HG03064 (cell line): Measurements from ENCODE around the gene PADI3.
"Not testable (repeated sequence)": the region's sequence is repeated elsewhere in the genome, so short reads cannot be mapped to it uniquely, and the experiment has no call there.

ENCODE experiments used
- ATAC-seq: cut with Tn5 transposase; IDR thresholded peaks from one replicate; pipeline ENCODE4 v1.9.1; 2021; ENCODE audit warnings: low read depth; ENCODE audit not compliant: unreplicated experiment

The PADI3 gene

GRCh38 chr1:17239420-17239819 is 9.5 kb upstream of the PADI3 start:
- no peak for ATAC-seq

- not testable (repeated sequence) for ATAC-seq
Measured at GRCh38 chr1:17241011-17241779, 7.7 kb upstream of the PADI3 start.

DNA sequence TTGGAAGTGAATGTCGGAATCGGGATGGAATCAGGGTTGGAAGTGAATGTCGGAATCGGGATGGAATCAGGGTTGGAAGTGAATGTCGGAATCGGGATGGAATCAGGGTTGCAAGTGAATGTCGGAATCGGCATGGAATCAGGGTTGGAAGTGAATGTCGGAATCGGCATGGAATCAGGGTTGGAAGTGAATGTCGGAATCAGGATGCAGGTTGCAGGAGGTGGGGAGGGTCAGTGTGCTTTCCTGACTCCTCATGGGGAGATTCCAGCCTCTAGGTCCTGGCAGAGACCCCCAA is 7.2 kb upstream of the PADI3 start:
- not testable (repeated sequence) for ATAC-seq

DNA sequence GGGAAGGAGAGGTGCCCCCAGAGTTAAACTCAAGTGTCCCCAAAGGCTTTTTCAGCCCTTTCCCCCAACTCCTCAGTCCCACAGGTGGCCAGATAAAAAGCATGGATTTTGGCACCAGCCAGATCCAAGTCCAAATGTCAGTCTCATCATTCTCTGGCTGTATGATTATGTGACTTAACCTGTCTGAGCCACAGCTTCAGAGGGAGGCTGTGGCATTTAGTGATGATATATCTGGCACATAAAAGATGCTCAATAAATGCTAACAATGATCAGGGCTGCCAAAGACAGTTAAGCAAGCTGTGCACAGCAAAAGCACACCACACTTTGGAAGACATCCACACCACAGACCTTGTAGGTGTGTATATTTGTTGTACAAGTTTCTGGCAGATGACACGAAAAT is 5.6 kb upstream of the PADI3 start:
- ATAC-seq: no peak

DNA sequence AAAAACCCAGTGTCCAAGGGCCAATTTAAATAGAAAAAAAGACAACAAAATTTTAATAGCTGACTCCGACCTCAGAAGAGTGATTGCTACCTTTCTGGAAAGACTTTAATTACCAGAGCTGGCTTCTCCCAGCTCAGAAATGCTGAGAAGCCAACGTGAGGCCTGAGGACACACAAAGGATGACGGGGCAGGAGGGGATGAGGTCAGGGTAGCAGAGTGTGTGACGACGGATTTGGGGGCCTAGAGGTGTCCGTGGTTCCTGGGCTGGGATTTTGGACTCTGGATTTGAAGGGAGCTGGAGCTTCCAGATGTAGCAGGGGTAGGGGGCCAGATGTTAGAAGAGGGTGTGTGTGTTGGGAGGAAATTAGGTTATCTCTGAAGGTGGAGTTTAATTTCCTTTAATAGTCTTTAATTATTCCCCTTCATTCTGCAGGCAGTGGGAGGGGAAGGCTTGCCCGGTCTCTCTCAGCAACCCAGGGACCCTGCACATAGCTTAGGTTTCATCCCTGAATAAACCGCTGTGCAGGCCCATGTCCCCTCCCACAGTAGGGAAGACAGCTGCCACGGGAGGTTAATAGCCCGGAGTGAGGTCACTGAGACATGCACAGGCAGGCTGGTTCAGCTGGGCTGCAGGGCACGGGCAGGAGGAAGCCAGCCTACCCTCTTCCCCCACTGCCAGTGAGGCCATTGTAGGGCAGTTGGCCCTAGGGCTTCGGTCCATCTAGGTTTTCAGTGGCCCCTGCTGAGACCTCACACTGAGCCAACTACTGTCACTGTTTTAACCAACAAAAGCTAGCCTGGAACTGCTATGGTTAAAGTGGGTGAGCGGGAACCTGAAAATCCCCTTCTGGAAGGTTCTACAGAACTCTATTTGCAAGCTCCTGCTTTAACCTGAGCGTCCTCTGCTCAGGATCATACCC is 3.8 kb upstream of the PADI3 start:
- ATAC-seq: no peak

- ATAC-seq: no peak
Measured at GRCh38 chr1:17245816-17246325, 3.0 kb upstream of the PADI3 start.

- no peak for ATAC-seq
Measured at GRCh38 chr1:17246971-17247370, 1.9 kb upstream of the PADI3 start.

DNA sequence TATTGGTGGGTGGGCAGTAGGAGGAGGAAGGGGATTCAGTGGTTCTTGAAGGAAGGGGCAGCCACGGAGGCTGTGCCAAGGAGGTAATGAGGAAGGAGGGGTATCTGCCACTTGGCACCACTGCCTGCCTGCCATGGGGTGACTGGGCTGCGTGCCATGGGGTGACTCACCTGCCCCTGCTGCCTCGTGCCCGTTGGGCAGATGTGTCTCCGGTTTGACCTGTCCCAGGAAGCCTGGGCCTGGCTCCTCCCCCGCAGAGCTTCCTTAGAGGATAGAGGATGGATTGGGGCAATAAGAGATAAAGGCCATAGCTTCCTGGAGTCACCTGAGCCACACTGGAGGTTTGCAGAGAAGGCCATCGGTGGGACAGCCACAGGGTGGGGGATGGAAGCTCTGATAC is 1.7 kb downstream of the PADI3 start:
- no peak for ATAC-seq

DNA sequence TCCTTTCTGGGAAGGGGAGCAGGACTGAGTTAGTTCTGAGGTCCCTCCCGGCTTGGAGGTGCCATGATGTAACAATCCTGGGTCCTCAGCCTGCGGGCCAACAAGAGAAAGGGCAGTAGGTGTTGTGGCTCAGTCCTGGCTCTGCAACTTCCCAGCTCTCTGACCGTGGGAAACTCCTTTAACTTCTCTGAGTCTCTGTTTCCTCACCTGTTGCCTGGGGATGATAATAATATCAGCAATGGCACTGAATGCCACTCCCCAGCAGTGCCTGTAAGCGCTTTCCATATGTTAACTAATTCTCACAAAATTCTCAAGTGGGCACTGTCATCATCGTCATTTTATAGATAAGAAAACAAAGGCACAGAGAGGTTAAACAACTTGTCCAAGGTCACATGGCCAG is 2.3 kb downstream of the PADI3 start:
- ATAC-seq: no peak

- ATAC-seq: no peak
Measured at GRCh38 chr1:17251701-17252376, 2.9 kb downstream of the PADI3 start.

GRCh38 chr1:17255336-17255735 is 6.4 kb downstream of the PADI3 start:
- ATAC-seq: no peak

GRCh38 chr1:17258116-17258757 is 9.3 kb downstream of the PADI3 start:
- no peak for ATAC-seq

DNA sequence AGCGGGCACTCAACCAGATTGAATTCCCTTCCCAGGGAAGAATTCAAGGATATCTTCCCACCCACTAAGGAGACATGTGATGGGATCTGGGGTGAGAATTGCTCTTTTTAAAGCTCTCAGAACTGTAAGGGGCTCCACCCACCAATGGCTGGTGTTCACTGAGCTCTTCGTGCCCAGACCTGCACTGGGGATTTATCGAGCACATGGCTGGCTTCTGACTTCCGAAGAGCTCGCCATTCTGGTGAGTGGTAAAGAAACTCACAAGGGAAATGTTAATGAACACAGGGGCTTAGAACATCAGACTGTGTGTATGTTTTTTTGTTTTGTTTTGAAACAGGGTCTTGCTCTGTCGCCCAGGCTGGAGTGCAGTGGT is 9.8 kb downstream of the PADI3 start:
- no peak for ATAC-seq

GRCh38 chr1:17259233-17259873 is 10.5 kb downstream of the PADI3 start:
- no peak for ATAC-seq

GRCh38 chr1:17260264-17260663 is 11.4 kb downstream of the PADI3 start:
- ATAC-seq: no peak

DNA sequence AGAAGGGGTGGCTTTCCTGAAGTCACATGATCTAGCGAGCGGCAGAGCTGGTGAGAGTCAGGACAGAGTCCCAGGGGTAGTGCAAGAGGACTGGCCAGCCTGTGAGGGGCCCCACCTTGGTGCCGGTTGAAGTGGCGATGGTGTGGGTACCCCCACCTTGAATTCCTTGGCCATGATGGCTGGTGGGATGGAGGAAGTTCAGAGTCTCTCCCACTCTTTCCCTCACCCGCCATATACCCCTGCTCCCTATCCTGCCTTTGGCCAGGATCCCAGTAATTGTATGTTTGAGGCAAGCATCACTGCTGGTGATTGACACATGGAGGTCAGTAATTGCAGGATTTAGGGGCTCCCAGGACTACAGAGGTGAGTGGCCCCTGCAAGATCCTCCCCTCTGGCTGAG is 11.8 kb downstream of the PADI3 start:
- ATAC-seq: no peak

DNA sequence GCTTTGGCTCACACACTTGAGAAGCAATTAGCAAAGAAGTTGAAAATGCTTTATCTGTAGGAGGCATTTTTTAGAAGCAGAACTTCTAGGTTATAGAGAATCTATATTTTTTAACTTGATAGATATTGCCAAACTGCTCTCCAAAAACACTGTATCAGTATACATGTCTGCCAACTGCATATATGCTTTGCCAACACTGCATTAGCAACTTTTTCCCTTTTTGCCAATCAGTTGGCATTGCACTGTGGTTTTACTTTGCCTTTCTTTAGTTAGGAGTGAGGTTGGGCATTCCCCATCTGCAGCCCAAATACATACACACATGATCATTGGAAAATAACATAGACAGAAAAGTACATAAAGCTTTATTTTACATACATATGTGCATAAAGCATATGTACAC is 15.0 kb downstream of the PADI3 start:
- no peak for ATAC-seq

- no peak for ATAC-seq
Measured at GRCh38 chr1:17264470-17264869, 15.6 kb downstream of the PADI3 start.

DNA sequence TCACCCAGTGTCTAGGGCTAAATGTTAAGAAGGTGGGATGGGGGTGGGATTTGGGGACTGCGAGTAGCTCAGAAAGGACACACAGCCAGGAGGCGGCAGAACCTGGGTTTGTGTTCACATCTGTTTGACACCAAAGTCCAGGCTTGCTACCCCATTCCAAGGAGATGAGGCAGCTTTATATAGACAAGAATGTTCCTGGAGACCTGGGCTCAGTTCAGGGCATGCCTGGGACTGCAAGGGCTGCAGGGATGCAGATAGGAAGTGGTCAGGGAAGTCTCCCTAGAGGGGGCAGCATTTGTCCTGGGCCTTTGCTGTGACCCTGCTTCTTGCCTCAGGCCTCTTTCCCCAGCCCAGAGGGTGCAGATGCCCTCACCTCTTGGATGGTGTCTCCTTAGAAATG is 16.3 kb downstream of the PADI3 start:
- ATAC-seq: no peak

GRCh38 chr1:17265950-17266349 is 17.1 kb downstream of the PADI3 start:
- no peak for ATAC-seq
